ENCODE measurements around the gene CNNM4. TPM values are rescaled to one million over a fixed set of nuclear protein-coding genes. Genes with fewer than 3 reads are reported as not detected.

CNNM4 gene
- total RNA-seq, 3 donors from 2014 or later: 53.4 to 134 (median 101) TPM

DNA sequence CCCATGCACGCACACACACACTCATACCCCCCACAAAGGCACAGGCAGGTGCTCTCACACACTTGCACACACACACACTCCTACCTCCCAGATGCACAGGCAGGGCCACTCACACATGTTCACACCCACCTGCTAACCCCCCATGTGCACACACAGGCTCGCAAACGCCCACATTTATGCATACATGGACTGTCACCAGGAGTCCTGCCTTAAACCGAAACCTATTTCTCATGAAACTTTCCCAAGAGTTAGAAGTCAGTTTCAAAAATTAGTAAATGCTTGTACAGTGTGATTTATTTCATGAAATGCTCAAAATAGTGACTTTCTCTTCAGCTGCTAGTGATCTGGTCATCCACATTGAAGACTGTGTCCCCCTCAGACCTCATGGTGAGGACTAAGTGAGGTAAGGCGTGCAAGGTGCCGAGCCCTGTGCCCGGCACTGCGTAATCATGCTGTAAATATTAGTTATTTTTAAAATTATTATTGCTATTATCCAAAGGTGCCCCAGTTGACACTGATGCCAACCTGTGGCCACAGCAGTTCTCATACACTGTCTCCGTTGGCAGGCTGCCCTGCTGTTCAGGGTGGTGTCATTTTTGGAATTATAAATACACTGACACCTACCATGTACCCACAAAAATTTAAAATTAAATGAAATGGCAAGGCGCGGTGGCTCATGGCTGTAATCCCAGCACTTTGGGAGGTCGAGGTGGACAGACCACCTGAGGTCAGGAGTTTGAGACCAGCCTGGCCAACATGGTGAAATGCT lies 12.4 kb downstream of the CNNM4 start:
- DNase-seq (peak in 1 of 3 donors; percentile 60), ATAC-seq (no peak)
- TF ChIP-seq, protein P1, sequence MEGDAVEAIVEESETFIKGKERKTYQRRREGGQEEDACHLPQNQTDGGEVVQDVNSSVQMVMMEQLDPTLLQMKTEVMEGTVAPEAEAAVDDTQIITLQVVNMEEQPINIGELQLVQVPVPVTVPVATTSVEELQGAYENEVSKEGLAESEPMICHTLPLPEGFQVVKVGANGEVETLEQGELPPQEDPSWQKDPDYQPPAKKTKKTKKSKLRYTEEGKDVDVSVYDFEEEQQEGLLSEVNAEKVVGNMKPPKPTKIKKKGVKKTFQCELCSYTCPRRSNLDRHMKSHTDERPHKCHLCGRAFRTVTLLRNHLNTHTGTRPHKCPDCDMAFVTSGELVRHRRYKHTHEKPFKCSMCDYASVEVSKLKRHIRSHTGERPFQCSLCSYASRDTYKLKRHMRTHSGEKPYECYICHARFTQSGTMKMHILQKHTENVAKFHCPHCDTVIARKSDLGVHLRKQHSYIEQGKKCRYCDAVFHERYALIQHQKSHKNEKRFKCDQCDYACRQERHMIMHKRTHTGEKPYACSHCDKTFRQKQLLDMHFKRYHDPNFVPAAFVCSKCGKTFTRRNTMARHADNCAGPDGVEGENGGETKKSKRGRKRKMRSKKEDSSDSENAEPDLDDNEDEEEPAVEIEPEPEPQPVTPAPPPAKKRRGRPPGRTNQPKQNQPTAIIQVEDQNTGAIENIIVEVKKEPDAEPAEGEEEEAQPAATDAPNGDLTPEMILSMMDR (IDR thresholded peaks at IDR 0.05): no peak
- H3K4me1 ChIP-seq (ENCODE audit: low read depth): peaks cover 51% of the 10 kb centered on the region
- H3K9me3 ChIP-seq: no peaks in the 10 kb centered on the region
- no peaks in the 10 kb centered on the region for H3K36me3 ChIP-seq (ENCODE audit: low read depth)
- intact Hi-C loops (cut with DNase I, micrococcal nuclease): no loop called here
- no peak overlapping the region for H3K4me3 ChIP-seq

- Histone ChIP-seq H3K9me3 (no peaks in the 10 kb centered on the region), H3K4me3 (no peak overlapping the region), H3K36me3 (ENCODE audit: low read depth) (no peaks in the 10 kb centered on the region), H3K4me1 (ENCODE audit: low read depth) (peaks cover 49% of the 10 kb centered on the region)
- TF ChIP-seq, protein P1 (IDR thresholded peaks at IDR 0.05): no peak
- peak in 2 of 3 donors; percentile 46 to 72 for DNase-seq
- intact Hi-C loops (cut with DNase I, micrococcal nuclease): no loop called here
- ATAC-seq: peak; percentile 33
Observed at GRCh38 chr2:96773922-96774321, 13.2 kb downstream of the CNNM4 start.

- no peaks in the 10 kb centered on the region for H3K36me3 ChIP-seq (ENCODE audit: low read depth)
- ATAC-seq (no peak), DNase-seq (no peak)
- H3K9me3 ChIP-seq: no peaks in the 10 kb centered on the region
- H3K4me1 ChIP-seq (ENCODE audit: low read depth): peaks cover 39% of the 10 kb centered on the region
- TF ChIP-seq, protein P1 (IDR thresholded peaks at IDR 0.05): no peak
- intact Hi-C loops (cut with DNase I, micrococcal nuclease): no loop called here
- H3K4me3 ChIP-seq: no peak overlapping the region
Observed at GRCh38 chr2:96775160-96775559, 14.5 kb downstream of the CNNM4 start.

DNA sequence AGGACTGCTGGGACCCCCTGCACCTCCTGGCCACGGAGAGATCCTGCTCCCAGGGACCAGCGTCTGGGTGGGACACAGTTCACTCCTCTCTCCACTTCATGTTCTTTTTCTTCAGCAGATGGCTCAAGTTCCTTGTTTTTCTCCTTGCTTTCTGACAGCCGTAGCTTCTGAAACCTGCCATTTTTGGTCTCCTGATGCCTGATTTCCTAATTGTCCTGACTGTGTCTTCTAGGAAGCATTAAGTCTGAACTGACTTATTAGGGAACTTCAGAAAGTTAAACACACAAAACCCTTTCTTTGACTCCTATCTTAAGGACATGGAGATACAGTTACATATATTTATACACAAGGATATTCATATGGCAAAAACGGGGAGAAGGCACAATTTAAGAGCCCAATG lies 22.7 kb downstream of the CNNM4 start:
- DNase-seq (no peak), ATAC-seq (no peak)
- H3K36me3 ChIP-seq (ENCODE audit: low read depth): no peaks in the 10 kb centered on the region
- TF ChIP-seq, protein P1 (IDR thresholded peaks at IDR 0.05): no peak
- no peaks in the 10 kb centered on the region for H3K9me3 ChIP-seq
- no peak overlapping the region for H3K4me3 ChIP-seq
- intact Hi-C loops (cut with DNase I, micrococcal nuclease): no loop called here
- H3K4me1 ChIP-seq (ENCODE audit: low read depth): peaks cover 39% of the 10 kb centered on the region

DNA sequence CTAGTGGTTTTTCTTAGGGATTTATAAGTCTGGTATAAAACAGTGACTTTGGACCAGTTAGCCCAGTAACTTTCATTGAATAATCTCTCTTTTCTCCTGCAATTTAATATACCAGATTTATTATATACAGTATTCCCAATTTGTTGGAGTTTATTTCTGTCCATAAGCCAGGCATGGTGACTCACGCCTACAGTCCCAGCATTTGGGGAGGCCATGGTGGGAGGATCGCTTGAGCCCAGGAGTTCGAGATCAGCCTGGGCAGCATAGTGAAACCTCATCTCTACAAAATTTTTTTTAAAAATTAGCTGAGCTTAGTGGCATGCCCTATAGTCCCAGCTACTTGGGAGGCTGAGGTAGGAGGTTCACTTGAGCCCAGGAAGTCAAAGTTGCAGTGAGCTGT lies 26.7 kb downstream of the CNNM4 start:
- no peak overlapping the region for H3K4me3 ChIP-seq
- ATAC-seq (no peak), DNase-seq (no peak)
- no peaks in the 10 kb centered on the region for H3K9me3 ChIP-seq
- H3K4me1 ChIP-seq (ENCODE audit: low read depth): peaks cover 45% of the 10 kb centered on the region
- TF ChIP-seq, protein P1 (IDR thresholded peaks at IDR 0.05): no peak
- H3K36me3 ChIP-seq (ENCODE audit: low read depth): no peaks in the 10 kb centered on the region
- intact Hi-C loops (cut with DNase I, micrococcal nuclease): no loop called here
